Memory B cell (primary cell): ENCODE results near the gene PC.

Source experiments
- ATAC-seq: fragments of 150-1000 bp; cut with Tn5 transposase; 2 replicates; pipeline ENCODE4 v1.10.0; 2021; ENCODE audit warnings: low read depth, mild to moderate bottlenecking, moderate library complexity
- DNase-seq, 2 donors: peaks; one replicate each; pipeline ENCODE4 v3.0.0; 2022; ENCODE audit warnings: low spot score in 2 of 2
- H3K27ac Mint-ChIP-seq: one replicate; pipeline ENCODE4 v1.8.0; 2022; ENCODE audit warnings: mild to moderate bottlenecking, moderate library complexity, mixed read lengths
- H3K27me3 Mint-ChIP-seq: one replicate; pipeline ENCODE4 v1.8.0; 2022; ENCODE audit warnings: mixed read lengths
- H3K36me3 Mint-ChIP-seq: one replicate; pipeline ENCODE4 v1.8.0; 2022; ENCODE audit warnings: mild to moderate bottlenecking, mixed read lengths
- H3K4me1 Mint-ChIP-seq: one replicate; pipeline ENCODE4 v1.8.0; 2022; ENCODE audit warnings: mixed read lengths
- H3K4me3 Mint-ChIP-seq: one replicate; pipeline ENCODE4 v1.8.0; 2022; ENCODE audit warnings: mild to moderate bottlenecking, moderate library complexity, mixed read lengths
- H3K9me3 Mint-ChIP-seq: one replicate; pipeline ENCODE4 v1.8.0; 2022; ENCODE audit warnings: mixed read lengths

Gene PC

GRCh38 chr11:66874232-66874631 lies 84.0 kb downstream of the PC start:
- Mint-ChIP-seq H3K4me1 (no peaks in the 10 kb centered on the region), H3K4me3 (no peak overlapping the region), H3K36me3 (no peaks in the 10 kb centered on the region), H3K9me3 (no peaks in the 10 kb centered on the region), H3K27ac (no peak overlapping the region), H3K27me3 (peaks cover 18% of the 10 kb centered on the region)
- ATAC-seq (no peak), DNase-seq (no peak)

GRCh38 chr11:66871521-66871901 lies 86.7 kb downstream of the PC start:
- Mint-ChIP-seq H3K27me3 (peaks cover 18% of the 10 kb centered on the region), H3K4me3 (no peak overlapping the region), H3K36me3 (no peaks in the 10 kb centered on the region), H3K9me3 (no peaks in the 10 kb centered on the region), H3K4me1 (peaks cover 4% of the 10 kb centered on the region), H3K27ac (no peak overlapping the region)
- ATAC-seq (no peak), DNase-seq (no peak)

GRCh38 chr11:66870616-66871520 lies 87.3 kb downstream of the PC start:
- Mint-ChIP-seq H3K4me3 (no peak overlapping the region), H3K27ac (no peak overlapping the region), H3K9me3 (no peaks in the 10 kb centered on the region), H3K36me3 (no peaks in the 10 kb centered on the region), H3K27me3 (peaks cover 16% of the 10 kb centered on the region), H3K4me1 (peaks cover 4% of the 10 kb centered on the region)
- ATAC-seq (no peak), DNase-seq (no peak)

- peaks cover 6% of the 10 kb centered on the region for H3K4me1 Mint-ChIP-seq
- no peak for ATAC-seq
These were observed 88.1 kb downstream of the PC start for GRCh38 chr11:66870131-66870530.

GRCh38 chr11:66869567-66869870 lies 88.7 kb downstream of the PC start:
- Mint-ChIP-seq H3K36me3 (no peaks in the 10 kb centered on the region), H3K27ac (no peak overlapping the region), H3K27me3 (peaks cover 6% of the 10 kb centered on the region), H3K4me3 (no peak overlapping the region), H3K9me3 (no peaks in the 10 kb centered on the region), H3K4me1 (peaks cover 10% of the 10 kb centered on the region)
- ATAC-seq (no peak), DNase-seq (no peak)

More at GRCh38 chr11:66870131-66870530, 88.1 kb downstream of the PC start:
- Mint-ChIP-seq H3K36me3 (no peaks in the 10 kb centered on the region), H3K27me3 (peaks cover 12% of the 10 kb centered on the region), H3K9me3 (no peaks in the 10 kb centered on the region), H3K27ac (no peak overlapping the region), H3K4me3 (no peak overlapping the region)
- DNase-seq: no peak

GRCh38 chr11:66868726-66869566 lies 89.2 kb downstream of the PC start:
- peak; percentile 68 to 78 for DNase-seq
- peaks cover 14% of the 10 kb centered on the region for H3K4me1 Mint-ChIP-seq

GRCh38 chr11:66868082-66868725 lies 90.0 kb downstream of the PC start:
- Mint-ChIP-seq H3K4me3 (peak overlapping the region; percentile 51), H3K27me3 (peaks cover 2% of the 10 kb centered on the region)

More at GRCh38 chr11:66868726-66869566, 89.2 kb downstream of the PC start:
- peaks cover 4% of the 10 kb centered on the region for H3K27me3 Mint-ChIP-seq
- H3K27ac Mint-ChIP-seq: no peak overlapping the region
- no peaks in the 10 kb centered on the region for H3K36me3 Mint-ChIP-seq
- ATAC-seq: peak; percentile 98
- H3K9me3 Mint-ChIP-seq: no peaks in the 10 kb centered on the region
- H3K4me3 Mint-ChIP-seq: peak overlapping the region; percentile 51

GRCh38 chr11:66867425-66868040 lies 90.7 kb downstream of the PC start:
- H3K27me3 Mint-ChIP-seq: peaks cover 2% of the 10 kb centered on the region
- no peaks in the 10 kb centered on the region for H3K36me3 Mint-ChIP-seq
- no peak for DNase-seq
- H3K27ac Mint-ChIP-seq: no peak overlapping the region
- H3K9me3 Mint-ChIP-seq: no peaks in the 10 kb centered on the region
- no peak overlapping the region for H3K4me3 Mint-ChIP-seq
- no peak for ATAC-seq
- peaks cover 14% of the 10 kb centered on the region for H3K4me1 Mint-ChIP-seq

More at GRCh38 chr11:66868082-66868725, 90.0 kb downstream of the PC start:
- ATAC-seq: no peak
- peaks cover 14% of the 10 kb centered on the region for H3K4me1 Mint-ChIP-seq
- H3K27ac Mint-ChIP-seq: no peak overlapping the region
- no peaks in the 10 kb centered on the region for H3K9me3 Mint-ChIP-seq
- DNase-seq: no peak
- H3K36me3 Mint-ChIP-seq: no peaks in the 10 kb centered on the region

- Mint-ChIP-seq H3K36me3 (no peaks in the 10 kb centered on the region), H3K9me3 (no peaks in the 10 kb centered on the region), H3K27me3 (peaks cover 2% of the 10 kb centered on the region), H3K27ac (no peak overlapping the region), H3K4me1 (peaks cover 14% of the 10 kb centered on the region), H3K4me3 (no peak overlapping the region)
- DNase-seq: no peak
- no peak for ATAC-seq
These were observed 91.6 kb downstream of the PC start for GRCh38 chr11:66866511-66866986.

GRCh38 chr11:66866007-66866406 lies 92.2 kb downstream of the PC start:
- H3K27ac Mint-ChIP-seq: no peak overlapping the region
- no peak for ATAC-seq
- H3K4me1 Mint-ChIP-seq: peaks cover 14% of the 10 kb centered on the region
- DNase-seq: no peak
- no peaks in the 10 kb centered on the region for H3K36me3 Mint-ChIP-seq
- no peak overlapping the region for H3K4me3 Mint-ChIP-seq
- H3K27me3 Mint-ChIP-seq: peaks cover 2% of the 10 kb centered on the region
- no peaks in the 10 kb centered on the region for H3K9me3 Mint-ChIP-seq

- H3K4me3 Mint-ChIP-seq: no peak overlapping the region
- H3K27ac Mint-ChIP-seq: no peak overlapping the region
- ATAC-seq (no peak), DNase-seq (no peak)
- no peaks in the 10 kb centered on the region for H3K27me3 Mint-ChIP-seq
- H3K9me3 Mint-ChIP-seq: no peaks in the 10 kb centered on the region
- no peaks in the 10 kb centered on the region for H3K36me3 Mint-ChIP-seq
- peaks cover 14% of the 10 kb centered on the region for H3K4me1 Mint-ChIP-seq
These were observed 93.1 kb downstream of the PC start for GRCh38 chr11:66864924-66865697.

GRCh38 chr11:66864172-66864901 lies 93.8 kb downstream of the PC start:
- ATAC-seq: peak; percentile 28
- Mint-ChIP-seq H3K27ac (no peak overlapping the region), H3K4me1 (peaks cover 14% of the 10 kb centered on the region), H3K36me3 (no peaks in the 10 kb centered on the region), H3K4me3 (peak overlapping the region; percentile 65), H3K27me3 (no peaks in the 10 kb centered on the region), H3K9me3 (no peaks in the 10 kb centered on the region)
- no peak for DNase-seq
